ENCODE results near the gene GPR17.

GPR17 gene

GRCh38 chr2:127671557-127672302 is 25.8 kb downstream of the GPR17 start:
- no peak for TF ChIP-seq CTCF (IDR thresholded peaks at IDR 0.05; ENCODE audit: borderline replicate concordance, control extremely low read depth, extremely low read depth, insufficient read depth, missing control alignments)
- in situ Hi-C loops (cut with MboI; ENCODE audit: low sequenced_read_pairs, unreplicated experiment) = no loop called here

GRCh38 chr2:127672341-127673224 is 26.6 kb downstream of the GPR17 start:
- DNase-seq (ENCODE audit: low spot score) = no peak

More at GRCh38 chr2:127671557-127672302, 25.8 kb downstream of the GPR17 start:
- DNase-seq (ENCODE audit: low spot score) = no peak

GRCh38 chr2:127673291-127674069 is 27.5 kb downstream of the GPR17 start:
- TF ChIP-seq CTCF (IDR thresholded peaks at IDR 0.05; ENCODE audit: borderline replicate concordance, control extremely low read depth, extremely low read depth, insufficient read depth, missing control alignments) = no peak
- in situ Hi-C loops (cut with MboI; ENCODE audit: low sequenced_read_pairs, unreplicated experiment) = no loop called here
- DNase-seq (ENCODE audit: low spot score) = no peak

More at GRCh38 chr2:127672341-127673224, 26.6 kb downstream of the GPR17 start:
- no peak for TF ChIP-seq CTCF (IDR thresholded peaks at IDR 0.05; ENCODE audit: borderline replicate concordance, control extremely low read depth, extremely low read depth, insufficient read depth, missing control alignments)
- in situ Hi-C loops (cut with MboI; ENCODE audit: low sequenced_read_pairs, unreplicated experiment) = no loop called here

GRCh38 chr2:127674241-127675209 is 28.6 kb downstream of the GPR17 start:
- no peak for TF ChIP-seq CTCF (IDR thresholded peaks at IDR 0.05; ENCODE audit: borderline replicate concordance, control extremely low read depth, extremely low read depth, insufficient read depth, missing control alignments)
- in situ Hi-C loops (cut with MboI; ENCODE audit: low sequenced_read_pairs, unreplicated experiment) = no loop called here
- peak; percentile 75 for DNase-seq (ENCODE audit: low spot score)

- in situ Hi-C loops (cut with MboI; ENCODE audit: low sequenced_read_pairs, unreplicated experiment) = no loop called here
- no peak for DNase-seq (ENCODE audit: low spot score)
- no peak for TF ChIP-seq CTCF (IDR thresholded peaks at IDR 0.05; ENCODE audit: borderline replicate concordance, control extremely low read depth, extremely low read depth, insufficient read depth, missing control alignments)
Observed at GRCh38 chr2:127675331-127676261, 29.6 kb downstream of the GPR17 start, which contains the start of gene LIMS2. LIMS2 (minus strand) TSS chr2:127675530; CDS start chr2:127675024, 506 bp downstream.
